HG03097 (cell line): Measurements from ENCODE around the gene NFASC.

Experiments
- ATAC-seq: cut with Tn5 transposase; IDR thresholded peaks from one replicate; pipeline ENCODE4 v1.9.1; 2021; ENCODE audit not compliant: unreplicated experiment, low FRiP score

NFASC gene

DNA sequence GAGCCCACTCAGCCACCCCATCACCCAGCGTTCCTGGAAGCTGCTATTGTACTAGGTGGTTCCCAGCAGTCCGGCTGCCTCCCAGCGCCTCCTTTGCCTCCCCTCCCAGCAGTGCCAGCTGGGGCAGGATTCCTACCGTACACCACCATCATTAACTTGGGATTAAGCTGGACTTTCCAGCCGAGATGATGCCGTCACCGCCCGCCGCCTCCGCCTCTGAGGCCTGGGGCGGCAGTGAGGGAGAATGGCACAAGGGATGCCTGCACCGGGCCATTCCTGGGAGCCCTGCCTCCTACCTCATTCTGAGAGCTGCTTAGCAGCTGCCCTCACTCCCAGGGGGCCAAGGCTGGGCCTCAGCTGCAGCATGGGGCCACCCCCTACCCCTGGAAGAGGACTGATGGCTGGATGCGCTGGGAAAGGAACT lies 185.5 kb downstream of the NFASC start:
- ATAC-seq, result no peak

DNA sequence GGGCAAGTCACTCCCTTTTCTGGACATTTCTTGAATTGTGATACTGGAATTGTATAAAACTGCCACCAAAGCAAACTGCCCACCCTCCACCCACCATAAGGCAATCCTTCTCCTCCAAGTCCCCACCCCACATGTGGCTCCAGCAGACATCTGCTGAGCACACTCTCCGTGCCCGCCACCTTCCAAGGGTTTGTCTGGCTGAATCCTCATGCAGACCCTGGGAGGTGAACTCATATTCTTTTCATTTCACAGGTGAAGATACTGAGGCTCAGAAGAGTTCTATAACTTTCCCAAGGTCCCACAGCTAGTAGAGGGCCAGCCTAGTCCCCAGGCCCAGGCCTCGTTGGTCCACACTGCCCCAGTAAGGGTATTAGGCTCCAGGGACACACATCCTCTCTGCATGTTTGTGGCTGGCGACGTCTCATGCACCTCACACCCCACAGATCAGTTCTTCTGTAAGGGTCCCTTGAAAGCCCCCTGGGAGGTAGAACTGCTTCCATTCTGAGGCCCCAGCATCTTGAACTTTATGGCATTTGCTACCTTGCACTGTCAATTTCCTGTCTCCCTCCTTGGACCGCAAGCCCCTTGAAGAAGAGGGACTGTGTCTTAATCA lies 186.4 kb downstream of the NFASC start:
- no peak for ATAC-seq

DNA sequence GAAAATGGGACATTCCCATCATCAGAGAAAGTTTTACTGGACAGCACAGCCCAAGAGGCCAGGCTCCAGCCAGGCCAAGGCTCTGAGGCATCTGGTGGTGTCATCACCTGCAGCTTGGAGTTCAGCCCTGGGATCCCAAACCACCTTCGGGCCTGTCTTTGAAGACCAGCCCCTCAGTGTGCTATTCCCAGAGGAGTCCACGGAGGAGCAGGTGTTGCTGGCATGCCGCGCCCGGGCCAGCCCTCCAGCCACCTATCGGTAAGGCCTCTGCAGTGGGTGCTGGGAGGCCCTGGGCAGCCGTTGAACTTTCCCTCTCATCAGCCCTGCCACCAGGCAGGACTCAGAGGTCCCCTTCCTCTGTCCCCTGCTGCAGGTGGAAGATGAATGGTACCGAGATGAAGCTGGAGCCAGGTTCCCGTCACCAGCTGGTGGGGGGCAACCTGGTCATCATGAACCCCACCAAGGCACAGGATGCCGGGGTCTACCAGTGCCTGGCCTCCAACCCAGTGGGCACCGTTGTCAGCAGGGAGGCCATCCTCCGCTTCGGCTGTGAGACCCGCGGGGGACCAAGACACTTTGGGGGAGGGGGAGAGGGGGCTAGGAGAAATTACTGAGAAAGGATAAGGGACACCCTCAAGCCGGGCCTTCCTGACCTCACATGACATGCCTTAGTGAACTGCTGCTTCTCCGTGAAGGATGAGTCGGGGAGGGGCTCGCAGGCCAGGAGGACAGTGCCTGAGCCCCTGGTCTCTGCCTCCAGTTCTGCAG lies 187.3 kb downstream of the NFASC start:
- no peak for ATAC-seq

DNA sequence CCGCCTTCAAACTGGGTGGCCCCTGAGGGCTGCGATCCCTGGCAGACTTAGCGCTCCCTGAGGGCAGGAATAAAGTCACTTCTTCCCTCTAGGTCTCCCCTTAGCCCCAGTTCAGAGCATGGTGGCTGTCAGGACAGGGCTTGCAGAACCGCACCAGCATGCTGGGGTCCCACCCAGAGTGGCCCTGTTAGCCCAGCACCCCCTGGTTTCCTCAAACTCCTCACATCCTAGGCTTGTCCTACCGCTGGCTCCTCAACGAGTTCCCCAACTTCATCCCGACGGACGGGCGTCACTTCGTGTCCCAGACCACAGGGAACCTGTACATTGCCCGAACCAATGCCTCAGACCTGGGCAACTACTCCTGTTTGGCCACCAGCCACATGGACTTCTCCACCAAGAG lies 188.2 kb downstream of the NFASC start:
- ATAC-seq, result no peak

DNA sequence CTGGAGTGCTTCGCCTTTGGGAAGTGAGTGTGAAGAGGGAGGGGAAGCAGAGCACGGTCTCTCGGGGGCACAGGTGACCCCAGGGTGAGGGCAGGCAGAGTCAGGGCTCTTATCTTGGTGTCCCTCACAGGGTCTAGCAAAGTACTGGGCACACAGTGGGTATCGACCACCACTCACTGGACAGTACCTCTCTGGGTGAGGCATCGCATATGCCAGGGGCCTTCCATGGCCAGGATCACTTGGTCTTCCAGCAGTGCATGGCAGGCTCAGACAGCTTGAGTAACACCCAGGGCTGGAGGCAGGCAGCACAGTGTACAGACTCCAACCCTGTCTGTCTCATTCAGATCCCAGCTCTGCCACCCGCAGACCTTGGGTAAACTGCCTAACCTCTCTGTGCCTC lies 189.0 kb downstream of the NFASC start:
- ATAC-seq, result no peak

DNA sequence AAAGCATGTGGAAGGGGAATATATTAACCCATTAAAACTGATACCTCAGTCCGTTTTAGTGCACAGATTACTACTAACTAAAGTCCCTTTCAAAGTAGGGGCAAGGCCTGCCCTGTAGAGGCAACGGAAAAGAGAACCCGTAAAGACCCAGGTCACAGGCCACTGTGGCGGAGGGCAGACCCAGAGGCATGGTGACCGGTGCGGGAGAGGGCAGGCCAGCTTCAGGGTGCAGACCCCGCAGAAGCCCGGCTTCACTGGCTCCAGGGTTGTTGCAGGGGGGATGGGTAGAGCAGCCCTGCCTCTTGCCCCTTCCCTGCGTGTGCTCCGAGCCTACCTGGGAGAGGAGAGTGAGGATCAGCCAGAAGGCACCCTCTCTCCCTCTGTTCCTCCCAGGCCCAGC lies 190.1 kb downstream of the NFASC start:
- ATAC-seq, result no peak

DNA sequence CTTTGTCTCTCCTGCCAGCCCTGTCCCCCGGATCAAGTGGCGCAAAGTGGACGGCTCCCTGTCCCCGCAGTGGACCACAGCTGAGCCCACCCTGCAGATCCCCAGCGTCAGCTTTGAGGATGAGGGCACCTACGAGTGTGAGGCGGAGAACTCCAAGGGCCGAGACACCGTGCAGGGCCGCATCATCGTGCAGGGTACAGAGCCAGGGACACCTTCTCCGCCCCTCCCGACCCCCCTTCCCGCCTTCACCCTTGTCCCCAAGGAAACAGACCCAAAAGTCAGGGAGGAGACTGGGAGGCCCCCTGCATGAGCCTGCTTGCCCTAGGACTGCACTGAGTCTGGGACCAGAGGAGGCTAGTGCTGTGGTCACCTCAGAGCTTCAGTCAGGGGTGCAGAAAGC lies 190.6 kb downstream of the NFASC start:
- no peak for ATAC-seq

DNA sequence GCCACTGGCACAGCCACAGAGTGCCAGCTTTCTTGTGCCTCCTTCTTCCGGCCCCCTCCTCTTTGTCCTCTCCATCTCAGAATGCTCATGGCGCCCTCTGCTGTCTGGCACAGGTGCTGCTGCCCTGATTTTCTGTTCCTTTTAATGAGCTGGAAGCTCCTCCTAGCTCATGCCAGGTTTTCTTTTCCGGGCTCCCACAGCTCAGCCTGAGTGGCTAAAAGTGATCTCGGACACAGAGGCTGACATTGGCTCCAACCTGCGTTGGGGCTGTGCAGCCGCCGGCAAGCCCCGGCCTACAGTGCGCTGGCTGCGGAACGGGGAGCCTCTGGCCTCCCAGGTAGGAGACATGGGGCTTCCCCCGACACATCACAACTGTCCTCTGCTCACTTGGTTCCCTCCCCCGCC lies 191.0 kb downstream of the NFASC start:
- no peak for ATAC-seq

DNA sequence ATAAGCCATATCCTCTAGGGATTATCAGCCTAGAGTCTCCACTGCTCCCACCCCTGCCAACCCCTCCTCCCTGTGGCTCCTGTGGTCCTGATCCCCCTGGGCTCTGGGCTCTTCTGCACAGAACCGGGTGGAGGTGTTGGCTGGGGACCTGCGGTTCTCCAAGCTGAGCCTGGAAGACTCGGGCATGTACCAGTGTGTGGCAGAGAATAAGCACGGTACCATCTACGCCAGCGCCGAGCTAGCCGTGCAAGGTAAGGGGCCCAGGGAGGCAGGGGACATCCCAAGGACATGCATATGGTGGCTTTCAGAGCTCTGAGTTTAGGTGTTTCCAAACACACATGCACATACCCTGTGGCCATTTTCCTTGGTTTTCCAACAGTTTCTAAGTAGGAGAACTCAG lies 191.7 kb downstream of the NFASC start:
- no peak for ATAC-seq

DNA sequence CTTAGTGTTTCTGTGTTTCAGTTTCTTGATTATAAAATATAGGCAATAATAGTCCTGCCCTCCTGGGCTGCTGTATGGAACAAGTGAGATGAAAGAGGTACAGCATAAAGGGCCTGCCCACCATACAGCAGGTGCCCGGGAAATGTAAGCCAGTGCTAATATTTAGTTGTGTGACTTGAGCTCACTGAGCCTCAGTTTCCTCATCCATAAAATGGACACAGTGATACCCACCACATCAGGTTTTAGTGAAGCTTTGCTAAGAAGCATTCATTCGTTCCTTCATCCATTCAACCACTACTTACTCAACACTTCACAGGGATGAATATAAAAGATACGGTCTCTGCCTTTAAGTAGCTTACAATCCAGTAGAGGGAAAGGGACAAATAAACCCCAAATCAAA lies 192.2 kb downstream of the NFASC start:
- ATAC-seq, result no peak

DNA sequence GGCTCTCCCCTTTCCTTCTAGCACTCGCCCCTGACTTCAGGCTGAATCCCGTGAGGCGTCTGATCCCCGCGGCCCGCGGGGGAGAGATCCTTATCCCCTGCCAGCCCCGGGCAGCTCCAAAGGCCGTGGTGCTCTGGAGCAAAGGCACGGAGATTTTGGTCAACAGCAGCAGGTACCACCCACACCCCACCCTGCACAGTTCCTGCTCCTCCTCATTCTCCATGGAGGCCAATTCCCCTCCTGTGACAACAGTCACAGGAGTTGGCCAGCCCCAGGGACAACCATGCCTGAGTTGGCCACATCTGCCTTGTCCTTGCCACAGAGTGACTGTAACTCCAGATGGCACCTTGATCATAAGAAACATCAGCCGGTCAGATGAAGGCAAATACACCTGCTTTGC lies 193.6 kb downstream of the NFASC start:
- no peak for ATAC-seq

DNA sequence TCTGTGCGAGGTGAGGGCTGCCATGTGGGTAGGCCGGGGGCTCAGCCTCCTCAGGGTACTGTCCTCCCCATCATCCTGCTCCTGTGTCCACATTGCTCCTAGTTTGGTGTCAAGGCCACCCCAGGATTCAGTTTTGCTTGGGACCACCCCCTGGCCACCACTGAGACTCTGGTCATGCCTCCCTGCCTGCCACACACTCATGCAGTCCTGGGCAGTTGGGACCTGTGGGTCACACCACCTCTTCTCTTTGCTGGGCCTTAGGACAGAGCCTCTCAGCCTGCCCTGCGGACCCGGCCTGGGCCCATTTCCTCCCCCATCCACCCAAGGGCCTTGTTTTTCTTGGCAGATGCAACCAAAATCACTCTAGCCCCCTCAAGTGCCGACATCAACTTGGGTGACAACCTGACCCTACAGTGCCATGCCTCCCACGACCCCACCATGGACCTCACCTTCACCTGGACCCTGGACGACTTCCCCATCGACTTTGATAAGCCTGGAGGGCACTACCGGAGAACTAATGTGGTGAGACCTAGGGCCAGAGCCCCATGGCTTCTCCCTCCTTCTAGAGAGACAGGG lies 194.2 kb downstream of the NFASC start:
- no peak for ATAC-seq

DNA sequence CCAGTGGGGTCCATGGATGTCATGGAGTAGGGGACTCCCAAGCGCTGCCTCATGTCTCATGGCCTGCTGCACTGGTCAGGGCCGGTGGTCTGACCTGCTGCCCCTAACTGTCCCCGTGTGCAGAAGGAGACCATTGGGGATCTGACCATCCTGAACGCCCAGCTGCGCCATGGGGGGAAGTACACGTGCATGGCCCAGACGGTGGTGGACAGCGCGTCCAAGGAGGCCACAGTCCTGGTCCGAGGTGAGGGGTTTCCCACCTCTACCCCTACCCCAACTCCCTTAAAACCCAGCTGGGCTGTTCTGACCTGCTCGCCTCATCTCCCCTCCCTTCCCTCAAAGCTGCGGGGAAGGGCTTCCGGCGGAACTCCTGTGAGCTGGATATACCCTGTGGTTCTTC lies 195.0 kb downstream of the NFASC start:
- no peak for ATAC-seq

DNA sequence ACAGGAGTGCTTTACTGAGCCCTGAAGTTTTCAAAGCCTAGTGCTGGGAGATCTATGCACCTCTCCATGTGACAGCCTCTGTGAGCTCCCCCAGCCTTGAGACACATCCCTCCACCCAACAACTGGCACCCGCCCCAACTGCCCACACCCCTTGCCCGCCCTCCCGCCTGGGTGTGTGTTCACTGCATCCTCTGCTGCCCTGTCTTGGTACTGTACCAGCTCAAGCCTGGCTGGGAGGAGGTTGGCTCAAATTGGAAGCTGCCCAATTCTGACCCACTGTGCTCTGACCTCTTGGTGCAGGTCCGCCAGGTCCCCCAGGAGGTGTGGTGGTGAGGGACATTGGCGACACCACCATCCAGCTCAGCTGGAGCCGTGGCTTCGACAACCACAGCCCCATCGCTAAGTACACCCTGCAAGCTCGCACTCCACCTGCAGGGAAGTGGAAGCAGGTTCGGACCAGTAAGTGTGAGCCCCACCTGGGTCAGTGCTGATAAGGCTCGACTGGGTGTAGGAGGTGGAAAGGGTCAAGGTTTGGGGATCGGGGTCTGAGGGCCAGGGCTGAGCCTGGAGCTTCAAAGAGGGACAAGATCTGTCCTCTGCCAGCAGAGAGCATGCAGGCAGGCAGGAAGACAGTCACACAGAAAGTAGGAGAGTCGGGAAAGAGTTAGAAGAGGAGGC lies 195.6 kb downstream of the NFASC start:
- ATAC-seq, result no peak

DNA sequence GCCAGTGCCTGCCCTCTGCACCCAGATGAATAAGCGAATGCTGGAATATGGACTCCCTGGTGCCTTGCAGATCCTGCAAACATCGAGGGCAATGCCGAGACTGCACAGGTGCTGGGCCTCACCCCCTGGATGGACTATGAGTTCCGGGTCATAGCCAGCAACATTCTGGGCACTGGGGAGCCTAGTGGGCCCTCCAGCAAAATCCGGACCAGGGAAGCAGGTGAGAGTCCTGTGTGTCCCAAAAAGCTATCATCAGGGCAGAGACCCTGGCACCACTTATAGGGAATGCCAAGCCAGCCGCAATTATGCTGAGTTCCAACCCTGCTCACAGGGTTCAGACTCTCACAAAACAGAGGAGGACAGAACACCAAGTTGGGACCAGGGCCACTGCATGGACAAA lies 196.4 kb downstream of the NFASC start:
- ATAC-seq, result no peak

DNA sequence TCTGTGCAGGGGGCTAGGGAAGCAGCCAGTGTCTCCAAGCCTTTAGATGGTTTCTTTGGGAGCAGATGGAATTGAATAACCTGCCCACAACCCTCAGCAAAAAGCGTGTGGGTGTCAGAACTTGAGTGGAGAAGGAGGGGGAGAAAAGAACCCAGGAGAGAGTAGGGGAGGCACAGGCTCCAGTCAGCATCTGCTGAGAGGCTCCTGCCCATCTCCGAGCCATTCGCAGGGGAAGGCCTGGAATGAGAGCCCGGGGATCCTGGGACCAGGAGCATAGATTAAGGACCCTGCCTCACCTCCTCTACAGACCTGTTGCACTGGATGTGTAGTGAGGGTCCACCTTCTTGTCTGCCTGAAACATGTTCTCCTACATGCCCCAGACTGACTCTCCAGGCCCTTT lies 197.3 kb downstream of the NFASC start:
- ATAC-seq, result no peak

DNA sequence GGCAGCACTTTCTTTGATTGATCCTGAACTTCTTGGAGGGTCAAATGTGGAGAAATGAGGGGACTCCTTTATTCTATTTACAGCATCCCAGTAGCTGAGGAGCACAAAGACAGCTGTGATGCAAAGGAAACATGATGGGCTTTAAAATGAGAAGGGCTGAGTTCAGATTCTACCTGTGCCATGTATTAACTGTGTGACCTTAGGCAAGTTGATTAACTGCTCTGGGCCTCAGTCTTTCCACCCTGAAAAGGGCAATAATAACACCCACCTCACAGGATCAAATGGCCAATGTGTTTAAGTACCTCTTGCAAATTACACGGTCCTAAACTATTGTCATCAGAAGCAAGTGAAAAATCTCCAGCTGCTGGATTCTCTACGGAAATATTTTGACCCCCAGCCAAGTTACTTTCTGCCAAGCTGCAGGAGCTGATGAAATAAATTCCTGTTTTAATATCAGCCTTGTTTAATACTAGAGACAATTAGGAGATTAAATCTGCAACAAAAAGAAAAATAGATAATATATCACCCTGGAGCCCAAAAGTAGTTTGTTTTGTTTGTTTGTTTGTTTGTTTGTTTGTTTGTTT lies 197.9 kb downstream of the NFASC start:
- no peak for ATAC-seq

DNA sequence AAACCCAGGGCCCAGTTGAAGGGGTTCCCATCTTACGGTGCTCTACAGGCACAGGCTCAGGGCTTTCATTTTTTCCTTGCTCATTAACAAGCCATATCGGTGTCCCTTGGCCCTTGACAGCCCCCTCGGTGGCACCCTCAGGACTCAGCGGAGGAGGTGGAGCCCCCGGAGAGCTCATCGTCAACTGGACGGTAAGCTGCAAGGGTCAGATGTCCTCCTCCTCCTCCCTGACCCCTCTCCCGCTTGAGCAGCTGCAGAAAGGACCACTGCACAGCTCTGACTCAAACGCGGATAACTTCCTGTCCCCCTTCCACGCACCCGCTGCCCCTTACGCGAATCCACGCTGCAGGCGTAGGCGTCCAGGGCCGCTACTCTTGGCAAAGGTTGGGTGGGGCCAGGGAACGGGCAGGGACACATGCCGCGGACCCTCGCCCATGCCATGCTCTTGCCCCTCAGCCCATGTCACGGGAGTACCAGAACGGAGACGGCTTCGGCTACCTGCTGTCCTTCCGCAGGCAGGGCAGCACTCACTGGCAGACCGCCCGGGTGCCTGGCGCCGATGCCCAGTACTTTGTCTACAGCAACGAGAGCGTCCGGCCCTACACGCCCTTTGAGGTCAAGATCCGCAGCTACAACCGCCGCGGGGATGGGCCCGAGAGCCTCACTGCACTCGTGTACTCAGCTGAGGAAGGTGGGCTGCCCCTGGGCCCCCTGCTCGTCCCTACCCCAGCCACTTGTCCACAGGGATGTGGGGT lies 198.9 kb downstream of the NFASC start:
- ATAC-seq, result no peak

DNA sequence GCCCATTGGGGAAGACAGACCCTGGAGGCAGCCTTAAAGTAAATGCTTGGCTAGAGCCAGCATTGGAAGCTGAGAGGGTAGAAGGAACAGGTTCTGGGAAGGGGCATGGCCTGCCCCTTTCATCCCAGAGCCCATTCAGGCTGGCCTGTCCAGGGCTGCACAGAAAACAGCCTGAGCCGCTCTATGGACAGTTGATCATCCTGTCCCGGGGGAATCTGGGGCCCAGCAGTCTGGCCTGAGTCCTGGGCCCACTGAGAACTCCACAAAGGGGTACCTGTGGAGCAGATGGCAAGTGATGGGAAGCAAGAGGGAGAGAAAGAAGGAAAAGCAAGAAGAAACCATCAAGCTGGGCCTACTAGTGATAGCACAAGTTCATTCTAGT lies 200.4 kb downstream of the NFASC start:
- ATAC-seq, result no peak

DNA sequence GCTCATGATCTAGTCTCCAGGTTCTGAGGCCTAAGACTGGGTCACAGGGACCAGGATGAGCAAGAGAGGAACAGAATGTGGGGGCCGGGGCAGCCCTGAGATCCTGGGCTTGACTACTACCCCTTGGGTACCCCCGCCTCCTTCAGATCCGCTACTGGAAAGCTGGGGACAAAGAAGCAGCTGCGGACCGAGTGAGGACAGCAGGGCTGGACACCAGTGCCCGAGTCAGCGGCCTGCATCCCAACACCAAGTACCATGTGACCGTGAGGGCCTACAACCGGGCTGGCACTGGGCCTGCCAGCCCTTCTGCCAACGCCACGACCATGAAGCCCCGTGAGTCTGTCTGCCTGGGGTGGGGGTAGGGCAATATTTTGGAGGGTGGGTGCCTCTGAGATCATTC lies 201.1 kb downstream of the NFASC start:
- no peak for ATAC-seq

DNA sequence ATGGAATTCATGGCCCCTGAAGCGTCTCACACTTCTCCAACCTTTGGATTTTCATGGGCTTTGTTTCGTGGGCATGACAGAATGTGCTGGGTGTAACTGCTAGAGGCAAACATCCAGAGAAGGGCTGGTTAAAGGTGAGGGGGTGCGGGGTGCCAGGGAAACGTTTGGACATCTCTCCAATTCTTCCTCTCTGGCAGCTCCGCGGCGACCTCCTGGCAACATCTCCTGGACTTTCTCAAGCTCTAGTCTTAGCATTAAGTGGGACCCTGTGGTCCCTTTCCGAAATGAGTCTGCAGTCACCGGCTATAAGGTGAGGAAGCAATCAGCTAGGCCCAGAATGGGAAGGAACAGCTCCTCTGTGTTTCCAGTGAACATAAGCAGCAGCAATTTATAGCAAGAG lies 201.6 kb downstream of the NFASC start:
- ATAC-seq, result no peak
